Esophagus muscularis mucosa (tissue), 4 donors: Measurements from ENCODE around the gene HYDIN.

Source experiments
- EP300 ChIP-seq: sonication (generic); formaldehyde crosslinking; IDR thresholded peaks from one replicate; pipeline ENCODE4 v1.6.1; 2017; ENCODE audit warnings: antibody characterized with exemption
- POLR2A ChIP-seq: fragments of 450-650 bp; IDR thresholded peaks from one replicate; pipeline ENCODE4 v1.6.1; 2017; ENCODE audit warnings: antibody characterized with exemption, moderate library complexity, mild to moderate bottlenecking, low read depth
- POLR2AphosphoS5 ChIP-seq, 2 donors: sonication (generic); formaldehyde crosslinking; IDR thresholded peaks; one replicate each; pipeline ENCODE4 v1.6.1; 2017; ENCODE audit warnings: antibody characterized with exemption in 2 of 2
- TF ChIP-seq, protein P1 (sequence below), 3 experiments: fragments of 200-600 bp in 2 of 3; fragments of 450-650 bp in 1 of 3; sonication (generic) in 2 of 3; IDR thresholded peaks; one replicate each; pipeline ENCODE4 v1.5.1; 2017 to 2019; ENCODE audit warnings: antibody characterized with exemption in 3 of 3, mild to moderate bottlenecking in 2 of 3, moderate library complexity in 1 of 3

DNA sequence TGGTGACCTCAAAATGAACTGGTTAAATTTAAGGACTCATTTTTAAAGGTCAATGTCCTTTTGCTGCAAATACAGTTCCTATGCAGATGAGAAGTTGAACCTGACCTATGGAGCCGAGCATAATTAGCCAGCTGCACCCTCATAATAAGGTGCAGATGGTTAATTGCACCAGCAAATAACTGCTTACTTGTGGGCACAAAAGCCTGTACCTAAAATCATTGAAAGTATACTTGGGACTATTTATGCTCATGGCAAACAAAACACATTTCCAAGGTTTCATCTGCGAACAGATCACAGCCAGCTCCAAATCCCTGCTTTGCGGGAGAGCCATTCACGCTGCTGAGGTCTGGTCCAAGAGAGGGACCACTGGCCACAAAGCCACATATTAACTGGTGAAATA, 13.0 kb downstream of the HYDIN start:
- TF ChIP-seq, protein P1, sequence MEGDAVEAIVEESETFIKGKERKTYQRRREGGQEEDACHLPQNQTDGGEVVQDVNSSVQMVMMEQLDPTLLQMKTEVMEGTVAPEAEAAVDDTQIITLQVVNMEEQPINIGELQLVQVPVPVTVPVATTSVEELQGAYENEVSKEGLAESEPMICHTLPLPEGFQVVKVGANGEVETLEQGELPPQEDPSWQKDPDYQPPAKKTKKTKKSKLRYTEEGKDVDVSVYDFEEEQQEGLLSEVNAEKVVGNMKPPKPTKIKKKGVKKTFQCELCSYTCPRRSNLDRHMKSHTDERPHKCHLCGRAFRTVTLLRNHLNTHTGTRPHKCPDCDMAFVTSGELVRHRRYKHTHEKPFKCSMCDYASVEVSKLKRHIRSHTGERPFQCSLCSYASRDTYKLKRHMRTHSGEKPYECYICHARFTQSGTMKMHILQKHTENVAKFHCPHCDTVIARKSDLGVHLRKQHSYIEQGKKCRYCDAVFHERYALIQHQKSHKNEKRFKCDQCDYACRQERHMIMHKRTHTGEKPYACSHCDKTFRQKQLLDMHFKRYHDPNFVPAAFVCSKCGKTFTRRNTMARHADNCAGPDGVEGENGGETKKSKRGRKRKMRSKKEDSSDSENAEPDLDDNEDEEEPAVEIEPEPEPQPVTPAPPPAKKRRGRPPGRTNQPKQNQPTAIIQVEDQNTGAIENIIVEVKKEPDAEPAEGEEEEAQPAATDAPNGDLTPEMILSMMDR (IDR thresholded peaks at IDR 0.05) = no peak
- TF ChIP-seq POLR2A (no peak), EP300 (no peak), POLR2AphosphoS5 (IDR thresholded peaks at IDR 0.05) (no peak)
